Measurements from ENCODE around the gene SCN3A. TPM values are rescaled to one million over a fixed set of nuclear protein-coding genes. Genes with fewer than 3 reads are reported as not detected.

The SCN3A gene
- total and polyA plus RNA-seq, 10 donors, result 1.2 to 13.9 (median 4.0) TPM

- no peaks in the 10 kb centered on the region for H3K4me1 ChIP-seq
- TF ChIP-seq POLR2A (IDR thresholded peaks at IDR 0.05), result no peak
- TF ChIP-seq POLR2AphosphoS5 (IDR thresholded peaks at IDR 0.05), result no peak
- no peak for TF ChIP-seq CTCF (IDR thresholded peaks at IDR 0.05 in 8 of 11, conservative IDR thresholded peaks at IDR 0.05 in 3 of 11)
- intact Hi-C loops (cut with DNase I; ENCODE audit: low total_unique reads), result no loop called here
- DNase-seq, result no peak
- H3K4me3 ChIP-seq, result no peak overlapping the region
- H3K27ac ChIP-seq, result no peak overlapping the region
- H3K36me3 ChIP-seq, result no peaks in the 10 kb centered on the region
- no peaks in the 10 kb centered on the region for H3K27me3 ChIP-seq (replicated peaks in 1 of 7)
- no peaks in the 10 kb centered on the region for H3K9me3 ChIP-seq
- 79 to 91% (median 83%) methylated on average over 3 of the region's 3 CpGs for WGBS, 5 donors
Measured at GRCh38 chr2:165162466-165162865, 41.4 kb downstream of the SCN3A start.

- DNase-seq, result no peak
- no peaks in the 10 kb centered on the region for H3K9me3 ChIP-seq
- H3K36me3 ChIP-seq, result no peaks in the 10 kb centered on the region
- 0 to 86% (median 85%) methylated on average over 2 of the region's 2 CpGs for WGBS, 5 donors
- H3K27me3 ChIP-seq (replicated peaks in 1 of 7), result no peaks in the 10 kb centered on the region
- TF ChIP-seq POLR2AphosphoS5 (IDR thresholded peaks at IDR 0.05), result no peak
- TF ChIP-seq CTCF (IDR thresholded peaks at IDR 0.05 in 8 of 11, conservative IDR thresholded peaks at IDR 0.05 in 3 of 11), result no peak
- no peaks in the 10 kb centered on the region for H3K4me1 ChIP-seq
- intact Hi-C loops (cut with DNase I; ENCODE audit: low total_unique reads), result no loop called here
- no peak overlapping the region for H3K4me3 ChIP-seq
- H3K27ac ChIP-seq, result no peak overlapping the region
Measured at GRCh38 chr2:165161510-165161909, 42.3 kb downstream of the SCN3A start.

- no peaks in the 10 kb centered on the region for H3K9me3 ChIP-seq
- no peaks in the 10 kb centered on the region for H3K27me3 ChIP-seq (replicated peaks in 1 of 7)
- no peak overlapping the region for H3K27ac ChIP-seq
- intact Hi-C loops (cut with DNase I; ENCODE audit: low total_unique reads), result no loop called here
- no peak overlapping the region for H3K4me3 ChIP-seq
- no peaks in the 10 kb centered on the region for H3K4me1 ChIP-seq
- H3K36me3 ChIP-seq, result no peaks in the 10 kb centered on the region
- WGBS, 5 donors, result 93 to 99% (median 97%) methylated on average over 4 of the region's 4 CpGs
- DNase-seq, result no peak
- TF ChIP-seq POLR2AphosphoS5 (IDR thresholded peaks at IDR 0.05), result no peak
- no peak for TF ChIP-seq CTCF (IDR thresholded peaks at IDR 0.05 in 8 of 11, conservative IDR thresholded peaks at IDR 0.05 in 3 of 11)
Measured at GRCh38 chr2:165157160-165157559, 46.7 kb downstream of the SCN3A start.

- no peak for TF ChIP-seq POLR2A (IDR thresholded peaks at IDR 0.05)
- TF ChIP-seq CTCF (IDR thresholded peaks at IDR 0.05 in 8 of 11, conservative IDR thresholded peaks at IDR 0.05 in 3 of 11), result no peak
- TF ChIP-seq POLR2AphosphoS5 (IDR thresholded peaks at IDR 0.05), result no peak
- Histone ChIP-seq H3K36me3 (no peaks in the 10 kb centered on the region), H3K27me3 (replicated peaks in 1 of 7) (no peaks in the 10 kb centered on the region), H3K27ac (no peak overlapping the region), H3K4me1 (no peaks in the 10 kb centered on the region), H3K4me3 (no peak overlapping the region), H3K9me3 (no peaks in the 10 kb centered on the region)
- DNase-seq, result no peak
- 73 to 96% (median 89%) methylated on average over 2 of the region's 2 CpGs for WGBS, 5 donors
- intact Hi-C loops (cut with DNase I; ENCODE audit: low total_unique reads), result no loop called here
Measured at GRCh38 chr2:165155152-165155551, 48.7 kb downstream of the SCN3A start.

All from spleen (tissue), 11 donors.